GM18868 (cell line): Measurements from ENCODE around the gene SP9.

Source experiments
- ATAC-seq: cut with Tn5 transposase; IDR thresholded peaks from one replicate; pipeline ENCODE4 v1.9.1; 2021; ENCODE audit warnings: mild to moderate bottlenecking, moderate library complexity; ENCODE audit not compliant: unreplicated experiment

The SP9 gene

DNA sequence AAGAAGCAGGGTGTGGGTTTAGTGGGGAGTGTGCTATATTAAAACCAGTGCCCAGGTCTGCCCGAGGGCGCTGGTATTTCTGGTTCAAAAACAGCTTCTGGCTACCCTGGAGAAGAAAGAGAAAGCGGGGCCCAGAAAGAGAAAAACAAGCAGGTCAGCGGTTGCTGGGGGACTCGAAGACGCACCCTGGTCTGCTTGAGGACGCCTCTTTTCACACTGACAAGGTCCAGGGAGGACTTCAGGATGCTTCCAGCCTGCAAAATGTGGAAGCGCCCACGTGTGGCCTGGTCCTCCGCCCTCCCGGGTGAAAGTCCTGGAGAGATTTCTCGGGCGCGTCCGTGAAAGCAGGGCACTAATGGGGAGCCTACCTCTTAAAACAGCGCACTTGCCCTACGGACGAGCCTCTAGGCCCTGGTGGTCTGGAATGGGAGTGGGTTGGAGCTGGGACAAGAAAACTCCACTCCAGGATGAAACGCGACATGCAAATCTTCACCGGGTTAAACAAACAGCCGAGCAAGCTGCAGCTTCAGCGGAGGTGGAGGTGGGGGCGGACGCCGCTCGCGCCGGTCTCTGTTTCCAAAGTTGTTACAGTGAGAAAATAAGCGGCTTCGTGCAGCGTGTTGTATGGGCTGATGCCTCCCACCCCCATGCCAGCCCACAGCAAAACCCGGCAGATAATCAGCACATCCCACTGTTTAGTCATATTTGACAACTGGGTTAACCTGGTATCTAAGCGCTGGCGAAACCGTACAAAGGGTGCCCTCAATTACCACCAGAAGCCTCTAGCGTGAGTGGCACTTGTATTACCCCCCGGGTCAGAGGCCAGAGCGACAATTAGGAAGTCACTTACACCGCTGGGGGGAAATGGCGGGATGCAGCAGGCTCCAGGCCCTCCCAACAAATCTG is 1.1 kb upstream of the SP9 start:
- ATAC-seq, result no peak

GRCh38 chr2:174334278-174334715 is 457 bp upstream of the SP9 start:
- no peak for ATAC-seq

DNA sequence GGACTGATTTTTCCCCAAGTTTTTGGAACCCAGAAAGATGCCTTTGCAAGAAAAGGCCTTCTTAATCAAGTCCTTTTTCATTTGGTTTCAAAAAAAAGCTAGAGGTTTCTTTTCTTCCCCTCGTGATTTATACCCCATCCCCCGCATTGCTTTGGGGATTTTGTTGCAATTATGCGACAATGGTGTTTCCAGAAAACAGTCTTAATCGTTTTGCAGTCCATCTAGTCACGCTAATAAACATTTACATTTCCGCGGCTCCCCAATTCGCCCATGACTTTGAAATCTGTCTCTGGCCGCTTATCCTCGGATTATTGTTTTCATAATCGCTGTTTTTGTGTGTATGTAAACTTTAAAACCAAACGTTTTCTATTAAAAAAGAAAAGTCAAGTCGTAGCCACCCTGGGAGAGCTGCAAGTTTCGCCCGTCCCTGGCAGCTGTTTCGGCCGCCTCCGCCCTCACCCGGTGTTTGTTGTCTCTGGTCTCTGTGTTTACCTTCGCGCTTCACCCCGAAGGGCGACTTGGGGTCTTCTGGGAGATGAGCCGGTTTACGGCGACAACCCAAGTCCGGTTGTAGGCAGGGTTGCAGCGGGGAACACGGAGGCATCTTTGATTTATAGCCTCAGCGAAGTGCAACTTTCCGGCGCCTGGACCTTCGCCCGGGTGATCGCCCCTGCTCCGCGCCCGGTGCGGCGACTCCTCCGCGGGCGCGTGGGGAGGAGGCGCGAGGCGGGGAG is 667 bp downstream of the SP9 start:
- ATAC-seq, result no peak

GRCh38 chr2:174335988-174336500 is 1.3 kb downstream of the SP9 start:
- no peak for ATAC-seq

DNA sequence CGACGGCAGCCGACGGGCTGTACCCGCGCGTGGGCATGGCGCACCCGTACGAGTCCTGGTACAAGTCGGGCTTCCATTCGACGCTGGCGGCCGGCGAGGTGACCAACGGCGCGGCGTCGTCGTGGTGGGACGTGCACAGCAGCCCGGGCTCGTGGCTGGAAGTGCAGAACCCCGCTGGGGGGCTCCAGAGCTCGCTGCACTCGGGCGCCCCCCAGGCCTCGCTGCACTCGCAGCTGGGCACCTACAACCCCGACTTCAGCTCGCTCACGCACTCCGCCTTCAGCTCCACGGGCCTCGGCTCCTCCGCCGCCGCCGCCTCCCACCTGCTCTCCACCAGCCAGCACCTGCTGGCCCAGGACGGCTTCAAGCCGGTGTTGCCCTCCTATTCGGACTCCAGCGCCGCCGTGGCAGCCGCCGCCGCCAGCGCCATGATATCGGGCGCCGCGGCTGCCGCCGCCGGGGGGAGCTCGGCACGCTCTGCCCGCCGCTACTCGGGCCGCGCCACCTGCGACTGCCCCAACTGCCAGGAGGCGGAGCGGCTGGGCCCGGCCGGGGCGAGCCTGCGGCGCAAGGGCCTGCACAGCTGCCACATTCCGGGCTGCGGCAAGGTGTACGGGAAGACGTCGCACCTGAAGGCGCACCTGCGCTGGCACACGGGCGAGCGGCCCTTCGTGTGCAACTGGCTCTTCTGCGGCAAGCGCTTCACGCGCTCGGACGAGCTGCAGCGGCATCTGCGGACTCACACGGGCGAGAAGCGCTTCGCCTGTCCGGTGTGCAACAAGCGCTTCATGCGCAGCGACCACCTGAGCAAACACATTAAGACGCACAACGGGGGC is 2.0 kb downstream of the SP9 start:
- ATAC-seq, result peak; percentile 54

DNA sequence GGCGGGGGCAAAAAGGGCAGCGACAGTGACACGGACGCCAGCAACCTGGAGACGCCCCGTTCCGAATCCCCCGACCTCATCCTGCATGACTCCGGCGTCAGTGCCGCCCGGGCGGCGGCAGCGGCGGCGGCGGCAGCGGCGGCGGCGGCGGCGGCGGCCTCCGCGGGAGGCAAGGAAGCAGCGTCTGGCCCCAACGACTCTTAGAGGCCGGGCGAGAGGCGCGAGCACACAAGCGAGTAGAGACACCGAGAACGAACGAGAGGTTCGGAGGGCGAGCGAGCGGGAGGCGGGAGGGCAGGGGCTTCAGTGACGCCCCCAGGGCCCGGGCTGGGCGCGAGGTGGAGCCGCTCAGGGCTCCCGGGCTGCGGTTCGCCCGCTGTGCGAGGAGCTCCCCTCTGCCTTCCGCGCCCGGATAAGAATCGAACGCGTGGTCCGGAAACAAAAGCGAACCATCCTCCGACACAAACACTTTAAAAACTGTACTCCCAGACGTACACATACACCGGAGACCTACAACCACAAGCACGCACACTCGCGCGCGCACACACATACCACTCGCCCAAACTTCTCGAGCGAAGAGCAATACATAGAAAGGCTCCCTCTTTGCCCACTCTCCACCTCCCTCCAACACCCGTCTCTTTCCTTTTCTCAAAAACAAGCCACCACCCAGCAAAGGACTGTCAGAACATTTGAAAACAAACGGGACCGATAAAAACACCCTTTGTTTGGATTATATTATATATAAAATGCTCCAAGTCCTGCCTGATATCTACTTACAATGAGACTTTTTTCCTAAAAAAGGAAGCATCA is 2.8 kb downstream of the SP9 start:
- ATAC-seq, result peak; percentile 16

GRCh38 chr2:174338147-174338605 is 3.4 kb downstream of the SP9 start:
- no peak for ATAC-seq

DNA sequence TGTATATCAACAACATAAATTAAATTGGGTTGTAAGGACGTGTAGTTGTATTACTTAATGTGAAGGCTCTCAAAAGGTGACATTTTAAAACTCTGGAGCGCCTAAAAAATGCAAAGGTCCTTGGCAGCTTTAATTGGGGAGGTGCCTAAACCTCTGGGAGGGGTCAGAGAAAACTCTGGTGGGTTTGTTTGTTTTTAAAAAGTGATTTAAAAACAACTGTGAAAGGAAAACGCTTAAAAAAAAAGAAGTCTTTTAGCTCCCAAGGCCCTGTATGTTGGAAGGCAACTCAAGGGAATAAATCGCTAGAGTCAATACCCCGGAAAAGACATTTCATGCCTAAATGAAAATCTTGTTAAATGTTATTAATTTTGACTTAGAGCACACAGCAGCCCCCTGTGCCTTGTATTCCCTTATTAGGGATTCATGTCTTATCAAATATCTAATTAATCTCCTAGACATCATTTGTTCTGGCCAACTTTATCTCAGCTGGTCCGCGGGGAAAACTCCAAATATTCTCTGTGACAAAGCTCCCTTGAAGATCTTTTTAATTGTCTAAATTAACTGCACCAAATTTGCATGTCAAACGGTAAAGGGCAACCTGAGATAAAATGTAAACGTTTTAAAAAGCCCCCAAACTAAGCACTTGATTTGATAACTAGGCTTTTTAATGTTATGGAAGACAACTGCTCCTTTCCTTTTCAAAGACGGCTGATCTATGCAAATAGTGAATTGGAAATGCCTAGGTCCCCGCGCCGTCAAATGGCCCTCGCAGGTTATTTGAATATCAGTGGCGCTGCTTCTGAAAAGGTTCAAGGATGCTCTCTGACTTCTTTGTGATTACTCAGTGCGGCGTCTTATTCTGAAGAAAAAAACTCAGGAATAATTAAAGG is 4.2 kb downstream of the SP9 start:
- ATAC-seq, result no peak

- ATAC-seq, result no peak
These were observed 5.0 kb downstream of the SP9 start for GRCh38 chr2:174339561-174340399.

DNA sequence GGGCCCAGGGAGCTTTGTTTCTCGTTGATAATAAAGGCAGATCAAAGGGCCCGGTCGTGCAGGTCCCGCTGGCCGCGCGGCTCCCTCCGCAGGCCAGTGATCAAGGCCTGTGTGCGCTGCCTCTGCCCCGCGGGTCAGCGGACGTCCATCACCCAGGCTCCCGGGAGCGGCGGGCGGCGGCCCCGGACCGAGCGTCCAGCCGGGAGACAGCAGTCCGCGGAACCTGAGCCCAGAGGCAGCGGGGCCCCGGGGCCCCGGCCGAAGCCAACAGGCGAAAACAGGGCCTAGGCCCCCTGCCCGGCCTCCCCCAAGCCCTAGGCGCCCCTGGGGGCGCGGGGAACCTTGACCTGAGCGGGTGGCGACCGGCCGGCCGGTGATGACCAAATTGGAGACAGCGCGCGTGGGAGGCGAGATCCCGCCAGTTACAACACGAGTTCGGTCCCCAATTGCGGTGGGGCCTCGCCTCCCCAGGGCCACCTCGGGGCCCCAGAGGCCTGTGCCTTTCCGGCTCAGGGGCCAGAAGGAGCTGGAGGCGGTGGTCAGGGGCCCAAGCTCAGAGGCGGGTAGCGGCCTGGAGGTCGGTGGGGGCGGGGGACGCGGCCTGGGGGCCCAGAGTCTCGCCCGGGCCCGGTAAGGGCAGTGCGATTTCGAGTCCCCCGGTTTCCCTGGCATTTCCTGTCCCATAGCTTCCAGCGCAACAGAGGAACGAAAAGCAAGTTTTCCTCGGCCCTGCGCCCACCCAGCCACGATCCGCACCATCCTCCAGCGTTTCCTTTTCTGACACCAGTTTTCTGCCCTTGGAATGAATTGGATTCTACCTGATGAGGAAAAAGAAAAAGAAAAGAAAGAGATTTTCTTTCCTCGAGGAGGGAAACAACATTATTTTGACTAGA is 5.9 kb downstream of the SP9 start:
- no peak for ATAC-seq

DNA sequence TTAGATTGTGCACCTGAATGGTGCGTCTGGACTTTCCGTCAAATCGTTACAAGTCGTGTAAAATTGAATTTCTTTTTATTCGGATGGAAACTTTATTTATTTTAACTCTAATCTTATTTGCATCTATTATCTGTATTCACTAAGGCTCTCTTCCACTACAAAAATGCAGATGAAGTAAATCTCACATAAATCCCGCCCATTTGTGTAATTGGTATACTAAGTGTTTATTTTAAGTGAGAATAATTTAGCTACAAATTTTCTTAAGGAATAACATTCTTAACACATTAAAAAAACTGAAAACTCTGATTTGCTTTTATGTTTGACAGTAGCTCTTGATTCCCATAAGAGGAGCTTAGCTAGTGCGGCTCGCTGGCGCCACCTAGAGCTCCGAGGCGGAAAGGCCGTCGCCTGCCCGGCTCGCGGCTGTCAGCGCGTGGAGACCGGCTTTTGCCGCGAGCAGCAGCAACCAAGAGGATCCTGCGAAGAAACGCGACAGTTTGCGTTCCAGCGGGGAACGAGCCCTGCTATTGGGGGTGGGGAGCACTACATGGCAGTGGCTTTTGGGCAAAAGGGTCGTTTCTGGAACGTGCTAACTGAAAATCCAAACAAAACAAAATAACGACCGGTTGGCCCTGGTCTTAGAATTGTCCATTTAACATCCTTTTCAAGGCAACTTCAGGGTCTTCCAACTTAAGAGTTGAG is 6.7 kb downstream of the SP9 start:
- ATAC-seq, result peak; percentile 58

- ATAC-seq, result no peak
These were observed 7.4 kb downstream of the SP9 start for GRCh38 chr2:174341995-174342685.

DNA sequence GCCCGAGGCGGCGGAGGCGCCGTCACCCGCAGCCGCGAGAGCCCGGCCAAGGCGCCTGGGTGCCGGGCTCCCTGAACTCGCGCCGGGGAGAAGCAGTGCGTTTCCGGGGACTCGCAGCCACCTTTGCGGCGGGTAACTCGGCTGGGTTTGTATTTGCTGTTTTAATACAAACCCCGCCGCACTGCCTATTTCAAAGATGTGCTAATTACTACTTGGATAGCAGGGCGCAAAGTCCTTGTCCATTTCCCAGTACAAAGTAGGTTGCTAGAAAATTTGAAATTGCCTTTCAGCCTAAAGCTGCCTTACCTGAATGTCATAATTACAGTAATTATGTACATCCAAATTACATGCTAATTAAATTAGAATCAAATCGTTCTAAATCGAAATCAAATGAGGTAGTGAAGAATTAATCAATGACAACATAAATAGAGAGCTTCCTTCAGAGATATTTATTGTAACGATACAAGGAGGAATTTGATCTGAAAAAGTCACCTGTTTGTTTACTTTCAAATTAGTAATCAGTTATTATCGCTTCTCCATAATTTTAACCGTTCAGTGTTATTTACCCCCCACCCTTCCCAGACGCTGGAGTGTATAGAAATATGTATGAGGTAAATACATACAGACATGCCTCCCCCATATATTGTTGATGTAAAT is 8.1 kb downstream of the SP9 start:
- no peak for ATAC-seq

GRCh38 chr2:174343343-174343622 is 8.5 kb downstream of the SP9 start:
- ATAC-seq, result no peak

- ATAC-seq, result no peak
These were observed 9.1 kb downstream of the SP9 start for GRCh38 chr2:174343623-174344455.
